Esophagus squamous epithelium (tissue), 5 donors: ENCODE measurements around the gene PHOX2B. TPM values are rescaled to one million over a fixed set of nuclear protein-coding genes. Genes with fewer than 3 reads are reported as not detected.
"Not testable (repeated sequence)": the region's sequence is repeated elsewhere in the genome, so short reads cannot be mapped to it uniquely, and the experiment has no call there.

Experiments
- DNase-seq: peaks from one replicate; lab custom pipeline; 2025; lab: John Stamatoyannopoulos, UW
- H3K27ac ChIP-seq, 4 donors: fragments of 200-600 bp; sonication (generic); one replicate each; pipeline ENCODE4 v1.5.1; 2016 to 2019; ENCODE audit warnings: mild to moderate bottlenecking in 1 of 4
- H3K27me3 ChIP-seq, 4 donors: fragments of 200-600 bp; sonication (generic); 1 replicate in 3 of 4; 2 replicates in 1 of 4; pipeline versions ENCODE4 v1.5.1 to v1.6.0; 2017 to 2021; ENCODE audit warnings: antibody characterized with exemption in 1 of 4
- H3K36me3 ChIP-seq, 3 donors: fragments of 200-600 bp; sonication (generic); one replicate each; pipeline ENCODE4 v1.5.1; 2016 to 2019
- H3K4me1 ChIP-seq, 3 donors: fragments of 200-600 bp; sonication (generic); one replicate each; pipeline ENCODE4 v1.5.1; 2017 to 2019
- H3K4me3 ChIP-seq, 4 donors: fragments of 200-600 bp; sonication (generic); 1 replicate in 3 of 4; 2 replicates in 1 of 4; pipeline ENCODE4 v1.5.1; 2016 to 2019; ENCODE audit warnings: mild to moderate bottlenecking in 2 of 4, moderate library complexity in 1 of 4
- H3K9me3 ChIP-seq, 3 donors: fragments of 200-600 bp; sonication (generic); one replicate each; pipeline ENCODE4 v1.5.1; 2016 to 2019
- POLR2A ChIP-seq, 4 donors: fragments of 450-650 bp; IDR thresholded peaks; one replicate each; pipeline ENCODE4 v1.6.1; 2017; ENCODE audit warnings: antibody characterized with exemption in 4 of 4, mild to moderate bottlenecking in 4 of 4, moderate library complexity in 3 of 4
- WGBS, 2 donors: methylation state at CpG; one replicate each; pipeline ENCODE4 v1.1.5; 2018; 5-methylcytosine and 5-hydroxymethylcytosine counted together
- intact Hi-C: fragments of 100-400 bp; cut with DNase I; formaldehyde crosslinking; loops from one replicate; pipeline ENCODE4 v1.15.0; 2022
- total RNA-seq, 4 donors: library from RNA; depleted of rRNA; stranded (reverse); fragments of >200 nt; gene quantifications; one replicate each; pipeline ENCODE4 v1.1.0, GENCODE V29; 2016
- TF ChIP-seq, protein P1 (sequence below), 6 experiments: fragments of 450-650 bp in 4 of 6; fragments of 200-600 bp in 2 of 6; sonication (generic) in 2 of 6; IDR thresholded peaks; one replicate each; pipeline ENCODE4 v1.5.1; 2016 to 2019; ENCODE audit warnings: antibody characterized with exemption in 6 of 6, mild to moderate bottlenecking in 4 of 6, moderate library complexity in 4 of 6
- donor health status: DM: yes; HTN: yes; CAD: no.

The PHOX2B gene
- total RNA-seq, 4 donors from 2014 or later, result not detected

DNA sequence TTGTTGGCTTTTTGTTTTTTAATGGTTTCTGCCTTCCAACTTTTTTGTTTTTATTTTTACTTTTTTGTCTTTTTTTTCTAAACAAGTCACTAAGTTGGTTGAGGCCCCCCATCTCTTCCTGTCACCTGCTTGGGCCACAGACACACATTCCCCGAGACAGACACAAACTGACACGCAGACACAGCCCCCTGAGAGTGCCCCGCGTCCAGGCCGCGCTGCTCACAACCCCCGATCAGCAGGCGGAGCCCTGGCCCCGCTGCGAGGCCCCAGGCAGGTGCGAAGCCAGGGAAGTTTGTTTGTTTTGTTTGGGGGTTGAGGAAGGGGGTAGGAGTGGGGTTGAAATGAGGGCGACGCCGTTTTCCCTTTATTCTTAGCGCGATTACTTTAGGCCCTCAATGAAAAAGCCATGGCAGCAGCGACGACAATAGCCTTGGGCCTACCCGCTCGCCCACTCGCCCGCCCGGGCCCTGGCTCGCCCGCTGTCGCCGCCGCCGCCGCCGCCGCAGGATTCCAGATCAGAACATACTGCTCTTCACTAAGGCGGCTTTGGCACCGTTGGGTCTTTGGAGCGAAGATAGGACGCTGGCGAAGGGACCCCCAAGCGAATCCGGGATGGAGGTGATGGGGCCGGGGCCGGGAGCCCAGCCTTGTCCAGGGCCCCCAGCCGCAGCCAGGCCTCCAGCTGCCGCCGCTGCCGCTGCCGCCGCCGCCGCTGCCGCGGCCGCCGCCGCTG, 3.1 kb downstream of the PHOX2B start:
- Histone ChIP-seq H3K27me3 (peaks cover 21 to 100% (median 33%) of the 10 kb centered on the region in 4 donors), H3K9me3 (peaks cover 0 to 5% (median 0%) of the 10 kb centered on the region in 3 donors), H3K4me3 (no peak overlapping the region), H3K4me1 (peaks cover 0 to 29% (median 0%) of the 10 kb centered on the region in 3 donors), H3K27ac (no peak overlapping the region), H3K36me3 (no peaks in the 10 kb centered on the region)
- DNase-seq, result no peak
- intact Hi-C loops, result no loop called here
- 6 to 60% methylated on average over 1 to 6 of the region's 54 CpGs for WGBS, 2 donors
- no peak for TF ChIP-seq POLR2A (IDR thresholded peaks at IDR 0.05)
- TF ChIP-seq, protein P1, sequence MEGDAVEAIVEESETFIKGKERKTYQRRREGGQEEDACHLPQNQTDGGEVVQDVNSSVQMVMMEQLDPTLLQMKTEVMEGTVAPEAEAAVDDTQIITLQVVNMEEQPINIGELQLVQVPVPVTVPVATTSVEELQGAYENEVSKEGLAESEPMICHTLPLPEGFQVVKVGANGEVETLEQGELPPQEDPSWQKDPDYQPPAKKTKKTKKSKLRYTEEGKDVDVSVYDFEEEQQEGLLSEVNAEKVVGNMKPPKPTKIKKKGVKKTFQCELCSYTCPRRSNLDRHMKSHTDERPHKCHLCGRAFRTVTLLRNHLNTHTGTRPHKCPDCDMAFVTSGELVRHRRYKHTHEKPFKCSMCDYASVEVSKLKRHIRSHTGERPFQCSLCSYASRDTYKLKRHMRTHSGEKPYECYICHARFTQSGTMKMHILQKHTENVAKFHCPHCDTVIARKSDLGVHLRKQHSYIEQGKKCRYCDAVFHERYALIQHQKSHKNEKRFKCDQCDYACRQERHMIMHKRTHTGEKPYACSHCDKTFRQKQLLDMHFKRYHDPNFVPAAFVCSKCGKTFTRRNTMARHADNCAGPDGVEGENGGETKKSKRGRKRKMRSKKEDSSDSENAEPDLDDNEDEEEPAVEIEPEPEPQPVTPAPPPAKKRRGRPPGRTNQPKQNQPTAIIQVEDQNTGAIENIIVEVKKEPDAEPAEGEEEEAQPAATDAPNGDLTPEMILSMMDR (IDR thresholded peaks at IDR 0.05), result no peak

DNA sequence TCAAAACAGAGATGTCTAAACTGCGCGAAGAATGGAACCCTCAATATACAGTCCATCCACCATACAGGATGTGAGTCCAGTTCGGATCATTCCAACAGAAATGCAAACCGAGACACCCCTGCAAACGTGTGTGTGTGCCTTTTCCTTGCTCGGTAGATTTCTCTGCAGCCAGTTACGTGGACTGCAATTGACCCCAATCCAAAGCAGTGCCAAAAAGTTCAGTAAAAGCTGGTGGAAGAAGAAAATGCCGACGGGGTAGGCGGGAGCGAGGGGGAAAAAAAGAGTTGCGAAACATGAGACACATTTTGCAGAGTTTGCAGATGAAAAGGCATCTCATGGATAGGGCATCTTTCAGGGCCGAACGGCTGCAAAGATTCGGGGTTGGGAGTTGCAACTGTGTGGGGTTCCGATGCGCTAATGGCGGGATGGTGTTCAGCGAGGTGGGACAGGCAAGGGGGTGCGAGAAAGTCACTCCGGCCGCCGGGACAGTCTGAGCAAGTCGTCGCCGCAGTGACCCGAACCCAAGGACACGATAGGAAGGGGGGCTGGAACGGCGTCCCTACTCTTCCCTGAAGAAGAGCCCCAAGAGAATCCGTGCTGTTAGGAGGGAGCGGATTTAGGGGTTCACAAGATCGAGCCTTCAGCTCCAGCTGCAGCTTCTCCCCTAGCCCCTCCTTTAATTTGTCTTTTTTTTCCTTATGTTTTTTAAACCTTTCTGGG, 3.8 kb downstream of the PHOX2B start:
- Histone ChIP-seq H3K9me3 (peaks cover 0 to 5% (median 0%) of the 10 kb centered on the region in 3 donors), H3K4me3 (no peak overlapping the region), H3K4me1 (peaks cover 0 to 29% (median 0%) of the 10 kb centered on the region in 3 donors), H3K27me3 (peaks cover 16 to 100% (median 31%) of the 10 kb centered on the region in 4 donors), H3K36me3 (no peaks in the 10 kb centered on the region), H3K27ac (no peak overlapping the region)
- no peak for DNase-seq
- no peak for TF ChIP-seq POLR2A (IDR thresholded peaks at IDR 0.05)
- TF ChIP-seq, protein P1 (IDR thresholded peaks at IDR 0.05), result no peak
- intact Hi-C loops, result no loop called here
- 15 to 17% methylated on average over 32 to 33 of the region's 33 CpGs for WGBS, 2 donors

- TF ChIP-seq, protein P1 (IDR thresholded peaks at IDR 0.05), result no peak
- TF ChIP-seq POLR2A (IDR thresholded peaks at IDR 0.05), result no peak
- intact Hi-C loops, result no loop called here
- Histone ChIP-seq H3K27me3 (peaks cover 8 to 98% (median 10%) of the 10 kb centered on the region in 4 donors), H3K9me3 (peaks cover 0 to 5% (median 0%) of the 10 kb centered on the region in 3 donors), H3K27ac (no peak overlapping the region), H3K4me1 (peaks cover 0 to 17% (median 0%) of the 10 kb centered on the region in 3 donors), H3K36me3 (no peaks in the 10 kb centered on the region), H3K4me3 (no peak overlapping the region)
- no peak for DNase-seq
- WGBS, 2 donors, result 51 to 72% methylated on average over 2 of the region's 2 CpGs
These were observed 7.2 kb downstream of the PHOX2B start for GRCh38 chr4:41741354-41741753.

- H3K27ac ChIP-seq, H3K4me1 ChIP-seq, DNase-seq, H3K9me3 ChIP-seq, intact Hi-C loops, H3K36me3 ChIP-seq, H3K4me3 ChIP-seq: not testable (repeated sequence)
- H3K27me3 ChIP-seq, result peaks cover 0 to 75% (median 0%) of the 10 kb centered on the region in 4 donors
- WGBS, 2 donors, result 41 to 54% methylated on average over 8 of the region's 8 CpGs
These were observed 11.0 kb downstream of the PHOX2B start for GRCh38 chr4:41737491-41737890.

GRCh38 chr4:41734371-41734770, 14.2 kb downstream of the PHOX2B start:
- 39 to 55% methylated on average over 3 of the region's 3 CpGs for WGBS, 2 donors
- TF ChIP-seq POLR2A (IDR thresholded peaks at IDR 0.05), result no peak
- TF ChIP-seq, protein P1 (IDR thresholded peaks at IDR 0.05), result no peak

More at GRCh38 chr4:41734371-41734770, 14.2 kb downstream of the PHOX2B start:
- no peak for DNase-seq
- Histone ChIP-seq H3K4me3 (no peak overlapping the region), H3K9me3 (no peaks in the 10 kb centered on the region), H3K27ac (no peak overlapping the region), H3K4me1 (no peaks in the 10 kb centered on the region), H3K27me3 (peaks cover 0 to 56% (median 0%) of the 10 kb centered on the region in 4 donors), H3K36me3 (no peaks in the 10 kb centered on the region)
- intact Hi-C loops, result no loop called here
